ENCODE measurements around the gene CRIP1.

- TF ChIP-seq EP300 (IDR thresholded peaks at IDR 0.05; ENCODE audit: borderline replicate concordance), result no peak
- TF ChIP-seq TEAD4 (IDR thresholded peaks at IDR 0.05), result no peak
- no peak for TF ChIP-seq ZBTB7A (IDR thresholded peaks at IDR 0.05; ENCODE audit: low read depth)
- TF ChIP-seq RAD21 (IDR thresholded peaks at IDR 0.05; ENCODE audit: low read depth), result no peak
- TF ChIP-seq MAX (IDR thresholded peaks at IDR 0.05), result no peak
- no peak for TF ChIP-seq CREB1 (IDR thresholded peaks at IDR 0.05; ENCODE audit: low read depth)
- TF ChIP-seq TAF1 (IDR thresholded peaks at IDR 0.05; ENCODE audit: low read depth), result no peak
- TF ChIP-seq NFIC (IDR thresholded peaks at IDR 0.05), result no peak
These were observed 29.7 kb upstream of the CRIP1 start for GRCh38 chr14:105456736-105457617.

Measured in Ishikawa (cell line).